Karpas-422 (cell line): Measurements from ENCODE around the gene ADK. TPM values are rescaled to one million over a fixed set of nuclear protein-coding genes. Genes with fewer than 3 reads are reported as not detected.

ENCODE experiments used
- DNase-seq: peaks from one replicate; pipeline ENCODE4 v3.0.0-alpha.2; 2015
- H2AFZ ChIP-seq: fragments of 200-600 bp; sonication (generic); 2 replicates; pipeline ENCODE4 v1.6.1; 2014; ENCODE audit warnings: antibody characterized with exemption, low read length, mixed read lengths
- H3K27ac ChIP-seq: fragments of 200-600 bp; sonication (generic); 2 replicates; pipeline ENCODE4 v1.5.1; 2014; ENCODE audit warnings: mild to moderate bottlenecking, low read length, moderate library complexity
- H3K27me3 ChIP-seq: fragments of 200-600 bp; sonication (generic); 2 replicates; pipeline ENCODE4 v1.6.1; 2014; ENCODE audit warnings: low read length, mixed read lengths
- H3K36me3 ChIP-seq: fragments of 200-600 bp; sonication (generic); 2 replicates; pipeline ENCODE4 v1.6.1; 2014; ENCODE audit warnings: low read length, mixed read lengths; ENCODE audit not compliant: insufficient read depth
- H3K4me1 ChIP-seq: fragments of 200-600 bp; sonication (generic); 2 replicates; pipeline ENCODE4 v1.6.1; 2014; ENCODE audit warnings: mild to moderate bottlenecking, low read length, mixed read lengths
- H3K4me2 ChIP-seq: fragments of 200-600 bp; sonication (generic); 2 replicates; pipeline ENCODE4 v1.6.1; 2014; ENCODE audit warnings: low read length, low read depth, mild to moderate bottlenecking; ENCODE audit not compliant: poor library complexity, severe bottlenecking
- H3K4me3 ChIP-seq: fragments of 200-600 bp; sonication (generic); 2 replicates; pipeline ENCODE4 v1.5.1; 2014; ENCODE audit warnings: mild to moderate bottlenecking, antibody characterized with exemption, low read length, mixed read lengths
- H3K79me2 ChIP-seq: fragments of 200-600 bp; sonication (generic); 2 replicates; pipeline ENCODE4 v1.6.1; 2014; ENCODE audit warnings: mild to moderate bottlenecking, low read length, mixed read lengths
- H3K9ac ChIP-seq: fragments of 200-600 bp; sonication (generic); 2 replicates; pipeline ENCODE4 v1.6.0; 2014; ENCODE audit warnings: low read length
- H3K9me2 ChIP-seq: fragments of 200-600 bp; sonication (generic), shearing (Covaris generic); replicated peaks from 2 replicates; pipeline ENCODE4 v1.6.0; 2014; ENCODE audit warnings: mild to moderate bottlenecking, low read length, moderate library complexity; ENCODE audit not compliant: insufficient read depth
- H3K9me3 ChIP-seq: fragments of 300-700, 200-600 bp; sonication (generic); 2 replicates; pipeline ENCODE4 v1.6.1; 2014; ENCODE audit warnings: low read length, mixed read lengths
- H4K20me1 ChIP-seq: fragments of 200-600 bp; sonication (generic); 2 replicates; pipeline ENCODE4 v1.6.1; 2014; ENCODE audit warnings: mild to moderate bottlenecking, antibody characterized with exemption, low read length, low read depth; ENCODE audit not compliant: insufficient read depth
- total RNA-seq: library from RNA; depleted of rRNA; stranded (reverse); fragments of >200 nt; shearing (Covaris generic); gene quantifications from 2 replicates; pipeline ENCODE4 v1.2.3, GENCODE V29; 2014; ENCODE audit warnings: low replicate concordance

The ADK gene
- total RNA-seq, 1 experiment from 2014 or later, result 41.4 TPM

DNA sequence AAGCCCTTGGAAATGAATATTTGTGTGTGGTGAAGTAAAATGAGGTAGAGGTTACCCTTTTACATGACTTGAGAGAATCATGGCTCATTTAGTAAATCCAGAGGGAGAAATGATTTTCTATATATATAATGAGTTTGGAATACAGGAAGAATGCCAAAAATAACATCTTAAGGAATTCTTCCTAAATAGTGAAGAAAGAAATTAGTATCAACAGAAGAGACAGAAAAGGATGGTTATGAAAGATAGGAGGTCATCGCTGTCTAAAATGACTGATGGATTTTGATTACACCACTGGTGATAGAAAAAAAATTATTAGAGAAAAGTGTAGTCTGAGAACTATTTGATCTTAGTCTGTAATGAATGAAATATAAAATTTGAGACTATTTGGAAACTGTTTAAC is 283.0 kb downstream of the ADK start:
- Histone ChIP-seq H3K4me3 (no peak overlapping the region), H3K4me1 (no peaks in the 10 kb centered on the region), H3K9me3 (no peaks in the 10 kb centered on the region), H3K9ac (no peak overlapping the region), H3K9me2 (no peaks in the 10 kb centered on the region), H3K27me3 (no peaks in the 10 kb centered on the region), H3K4me2 (no peak overlapping the region), H2AFZ (no peak overlapping the region), H3K36me3 (no peaks in the 10 kb centered on the region), H4K20me1 (no peaks in the 10 kb centered on the region), H3K79me2 (peaks cover 9% of the 10 kb centered on the region; the same call in 1 of the 2 replicates), H3K27ac (no peak overlapping the region)
- no peak for DNase-seq

DNA sequence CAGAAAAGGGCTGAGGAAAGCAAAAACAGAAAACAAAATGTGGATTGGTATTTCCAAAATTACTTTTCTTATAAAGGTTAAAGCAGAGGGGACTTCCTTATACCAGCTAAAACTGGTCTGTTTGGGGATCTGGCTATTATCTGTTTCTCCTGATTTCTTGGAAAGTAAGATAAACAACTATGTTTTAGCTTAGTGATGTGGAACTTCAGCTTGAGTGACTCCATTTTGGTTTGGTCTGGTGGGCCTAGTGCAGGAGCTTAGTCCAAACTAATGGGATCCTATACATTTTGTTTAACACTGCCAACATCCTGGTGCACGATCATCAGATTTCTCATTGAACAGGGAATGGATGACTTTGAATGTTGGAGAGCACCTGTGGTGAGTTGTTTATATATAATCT is 283.5 kb downstream of the ADK start:
- Histone ChIP-seq H3K36me3 (no peaks in the 10 kb centered on the region), H2AFZ (no peak overlapping the region), H3K4me2 (no peak overlapping the region)

DNA sequence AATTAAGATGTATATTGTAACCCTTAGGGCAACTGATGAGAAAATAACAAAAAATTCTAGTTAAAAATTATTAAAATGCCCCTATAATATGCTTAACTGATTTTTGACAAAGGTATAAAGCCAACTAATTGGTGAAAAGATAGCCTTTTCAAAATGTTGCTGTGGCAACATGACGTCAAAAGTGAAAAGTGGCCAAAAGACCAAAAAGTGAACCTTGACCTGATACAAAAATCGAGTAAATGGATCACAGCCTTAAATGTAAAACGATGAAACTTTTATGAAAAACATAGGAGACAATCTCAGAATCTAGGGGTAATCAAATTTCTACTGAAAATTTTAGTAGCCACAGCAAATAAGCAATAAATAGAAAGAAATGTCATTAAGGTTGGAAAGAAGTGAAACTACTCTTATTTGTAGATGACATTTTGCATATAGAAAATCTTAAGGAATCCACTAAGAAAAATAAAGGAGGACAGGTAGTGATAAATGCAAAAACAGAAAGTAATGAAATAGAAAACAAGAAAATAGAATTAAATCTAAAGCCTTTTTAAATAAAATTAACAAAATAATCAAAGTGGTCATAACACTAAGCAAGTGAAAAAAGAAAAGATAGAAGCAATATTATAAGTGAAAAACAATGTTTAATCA is 285.6 kb downstream of the ADK start:
- H3K9me2 ChIP-seq, result no peaks in the 10 kb centered on the region
- H2AFZ ChIP-seq, result no peak overlapping the region
- no peak overlapping the region for H3K4me2 ChIP-seq
- no peaks in the 10 kb centered on the region for H3K4me1 ChIP-seq
- peaks cover 9% of the 10 kb centered on the region; the same call in 1 of the 2 replicates for H3K79me2 ChIP-seq
- H3K4me3 ChIP-seq, result no peak overlapping the region
- H3K9ac ChIP-seq, result no peak overlapping the region
- H3K9me3 ChIP-seq, result no peaks in the 10 kb centered on the region
- no peak for DNase-seq
- H4K20me1 ChIP-seq, result no peaks in the 10 kb centered on the region
- no peaks in the 10 kb centered on the region for H3K36me3 ChIP-seq
- H3K27me3 ChIP-seq, result no peaks in the 10 kb centered on the region
- H3K27ac ChIP-seq, result no peak overlapping the region

More for the DNA sequence above, 283.5 kb downstream of the ADK start:
- Histone ChIP-seq H3K27me3 (no peaks in the 10 kb centered on the region), H3K9me2 (no peaks in the 10 kb centered on the region), H3K9me3 (no peaks in the 10 kb centered on the region), H3K79me2 (peaks cover 9% of the 10 kb centered on the region; the same call in 1 of the 2 replicates), H4K20me1 (no peaks in the 10 kb centered on the region), H3K4me1 (no peaks in the 10 kb centered on the region), H3K27ac (no peak overlapping the region), H3K4me3 (no peak overlapping the region), H3K9ac (no peak overlapping the region)
- no peak for DNase-seq

DNA sequence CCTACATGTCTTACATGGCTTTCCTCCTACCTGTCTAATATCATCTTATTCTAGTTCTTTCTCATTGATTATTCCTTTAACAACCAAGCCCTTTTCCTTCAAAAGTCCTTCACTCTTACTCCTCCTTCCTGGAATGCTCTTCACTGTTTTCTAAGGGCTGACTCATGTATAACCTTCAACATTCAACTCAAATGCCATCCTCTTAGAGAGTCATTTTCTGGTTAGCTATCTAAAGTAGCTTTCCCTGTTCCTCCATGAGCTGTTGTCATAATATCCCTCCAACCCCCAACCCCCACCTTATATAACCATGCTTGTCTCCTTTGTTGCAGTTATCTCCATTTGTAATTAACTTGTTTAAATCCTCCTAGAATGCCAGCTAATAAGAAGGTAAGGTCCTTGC is 286.8 kb downstream of the ADK start:
- no peak overlapping the region for H3K27ac ChIP-seq
- no peak overlapping the region for H3K4me3 ChIP-seq
- no peak overlapping the region for H3K9ac ChIP-seq

DNA sequence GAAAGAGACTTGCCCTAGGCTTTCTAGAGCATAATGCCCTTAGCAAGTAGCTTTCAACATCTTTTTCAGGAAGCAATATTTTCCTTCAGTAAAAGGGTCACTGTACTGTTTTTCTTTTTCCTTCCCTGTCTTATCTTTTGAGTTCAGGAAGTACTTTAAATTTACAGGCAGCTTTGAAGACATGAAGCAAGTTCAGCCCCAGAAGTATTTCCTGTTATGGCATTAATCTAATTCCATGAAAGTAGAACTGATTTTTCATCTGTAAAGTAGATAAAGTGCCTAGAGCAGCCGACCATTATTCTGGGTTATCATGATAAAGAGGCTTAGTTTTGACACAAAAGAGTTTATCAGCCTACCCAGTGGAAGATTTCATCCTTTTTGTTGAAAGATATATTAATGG is 288.2 kb downstream of the ADK start:
- no peak overlapping the region for H3K4me3 ChIP-seq
- no peaks in the 10 kb centered on the region for H3K36me3 ChIP-seq
- H3K9ac ChIP-seq, result no peak overlapping the region
- DNase-seq, result no peak
- H3K79me2 ChIP-seq, result peaks cover 5% of the 10 kb centered on the region; the same call in 1 of the 2 replicates
- H2AFZ ChIP-seq, result no peak overlapping the region
- no peak overlapping the region for H3K4me2 ChIP-seq
- no peaks in the 10 kb centered on the region for H3K27me3 ChIP-seq
- H4K20me1 ChIP-seq, result no peaks in the 10 kb centered on the region
- no peaks in the 10 kb centered on the region for H3K4me1 ChIP-seq
- H3K27ac ChIP-seq, result no peak overlapping the region
- no peaks in the 10 kb centered on the region for H3K9me2 ChIP-seq
- H3K9me3 ChIP-seq, result no peaks in the 10 kb centered on the region

More for the DNA sequence above, 286.8 kb downstream of the ADK start:
- no peaks in the 10 kb centered on the region for H3K36me3 ChIP-seq
- H3K9me2 ChIP-seq, result no peaks in the 10 kb centered on the region
- DNase-seq, result no peak
- peaks cover 9% of the 10 kb centered on the region; the same call in 1 of the 2 replicates for H3K79me2 ChIP-seq
- H3K4me2 ChIP-seq, result no peak overlapping the region
- H4K20me1 ChIP-seq, result no peaks in the 10 kb centered on the region
- H3K4me1 ChIP-seq, result no peaks in the 10 kb centered on the region
- H3K27me3 ChIP-seq, result no peaks in the 10 kb centered on the region
- H2AFZ ChIP-seq, result no peak overlapping the region
- H3K9me3 ChIP-seq, result no peaks in the 10 kb centered on the region

DNA sequence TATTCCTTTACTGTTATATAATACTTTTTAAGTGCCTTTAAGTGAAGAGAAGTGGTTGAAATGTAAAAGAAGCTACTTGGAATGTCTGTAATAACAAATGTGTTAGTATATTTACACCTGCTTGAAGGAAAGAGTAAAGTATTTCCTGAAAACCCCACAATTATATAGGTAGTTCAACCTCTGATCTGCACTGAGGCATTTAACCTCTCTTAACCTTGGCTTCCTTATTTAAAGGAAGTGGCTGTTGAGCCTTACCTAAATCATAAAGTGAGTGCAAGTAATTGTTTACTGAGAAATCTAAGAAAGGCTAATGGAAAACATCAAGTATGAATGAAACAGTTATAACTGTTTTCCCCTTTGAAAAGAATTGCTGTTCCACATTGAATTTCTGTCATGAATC is 294.5 kb downstream of the ADK start:
- no peak for DNase-seq
- H4K20me1 ChIP-seq, result no peaks in the 10 kb centered on the region
- no peaks in the 10 kb centered on the region for H3K36me3 ChIP-seq
- H3K4me2 ChIP-seq, result no peak overlapping the region
- H3K79me2 ChIP-seq, result peaks cover 10% of the 10 kb centered on the region; the same call in 1 of the 2 replicates
- H3K9ac ChIP-seq, result no peak overlapping the region
- H3K27ac ChIP-seq, result no peak overlapping the region
- no peak overlapping the region for H2AFZ ChIP-seq
- no peaks in the 10 kb centered on the region for H3K27me3 ChIP-seq
- H3K4me1 ChIP-seq, result no peaks in the 10 kb centered on the region
- no peaks in the 10 kb centered on the region for H3K9me2 ChIP-seq
- no peaks in the 10 kb centered on the region for H3K9me3 ChIP-seq
- H3K4me3 ChIP-seq, result no peak overlapping the region

DNA sequence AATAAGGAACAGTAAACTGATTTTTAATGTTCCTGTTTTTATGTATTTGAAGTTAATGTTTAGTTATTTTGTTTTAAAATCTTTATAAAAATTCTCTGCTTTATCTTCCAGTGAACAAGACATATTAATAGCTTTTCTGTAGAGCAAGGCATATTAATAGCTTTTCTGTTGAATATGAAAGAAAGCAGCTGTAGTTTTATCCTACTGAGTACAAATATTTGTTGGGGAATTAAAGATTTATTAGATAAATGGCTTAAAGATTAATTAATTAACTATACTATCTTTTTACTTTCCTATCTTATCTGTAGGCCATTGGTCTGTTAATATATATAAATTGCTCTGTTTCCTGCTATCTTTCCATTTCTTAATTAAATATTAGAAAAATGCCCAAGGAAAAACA is 299.6 kb downstream of the ADK start:
- Histone ChIP-seq H3K4me3 (no peak overlapping the region), H3K27me3 (no peaks in the 10 kb centered on the region), H3K9me2 (no peaks in the 10 kb centered on the region), H3K27ac (no peak overlapping the region), H3K36me3 (no peaks in the 10 kb centered on the region), H3K9ac (no peak overlapping the region), H3K4me1 (peaks cover 7% of the 10 kb centered on the region), H3K79me2 (peaks cover 24% of the 10 kb centered on the region), H4K20me1 (no peaks in the 10 kb centered on the region), H3K4me2 (no peak overlapping the region), H3K9me3 (no peaks in the 10 kb centered on the region), H2AFZ (no peak overlapping the region)
- no peak for DNase-seq

DNA sequence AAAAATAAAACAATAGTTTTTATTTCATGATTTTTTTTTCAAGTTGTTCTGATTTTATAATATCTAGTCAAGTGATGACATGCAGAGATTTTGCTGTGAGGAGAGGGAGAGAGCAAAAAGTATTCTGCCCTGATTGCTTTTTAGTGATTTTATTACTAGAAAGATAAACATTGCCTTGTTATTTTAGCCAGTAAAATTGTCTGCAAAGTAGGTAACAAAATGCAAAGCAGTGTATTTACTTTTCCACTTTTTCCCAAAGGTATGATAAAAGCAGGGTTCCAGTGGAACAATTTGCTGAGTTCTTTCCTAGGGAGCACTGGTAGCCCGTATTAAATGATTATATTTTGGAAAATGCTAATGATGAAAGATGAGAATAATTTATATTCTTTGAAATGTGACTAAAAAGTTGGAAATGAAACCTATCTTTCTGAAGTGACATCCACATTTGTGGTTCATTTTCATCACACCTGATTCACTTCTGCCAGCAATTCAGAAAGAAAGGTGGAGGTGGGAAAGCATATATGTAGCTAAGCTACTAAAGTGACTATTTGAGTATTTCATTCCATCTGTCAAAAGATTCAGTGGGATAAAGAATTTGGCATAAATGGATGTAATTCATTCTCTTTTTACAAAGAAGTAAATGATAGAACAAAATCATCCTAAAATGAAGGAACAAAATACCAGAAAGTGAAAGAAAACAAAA is 300.3 kb downstream of the ADK start:
- no peaks in the 10 kb centered on the region for H4K20me1 ChIP-seq

More for the DNA sequence above, 300.3 kb downstream of the ADK start:
- no peak for DNase-seq
- Histone ChIP-seq H3K27ac (no peak overlapping the region), H3K4me2 (no peak overlapping the region), H3K36me3 (no peaks in the 10 kb centered on the region), H3K9ac (no peak overlapping the region), H3K79me2 (peaks cover 24% of the 10 kb centered on the region), H3K9me2 (no peaks in the 10 kb centered on the region), H3K4me1 (peaks cover 7% of the 10 kb centered on the region), H2AFZ (no peak overlapping the region), H3K9me3 (no peaks in the 10 kb centered on the region), H3K4me3 (no peak overlapping the region), H3K27me3 (no peaks in the 10 kb centered on the region)
